22Rv1 (cell line): ENCODE results near the gene HMGB3.

Experiments
- CTCF ChIP-seq: fragments of 450-650 bp; IDR thresholded peaks from 2 replicates; pipeline ENCODE4 v1.5.1; 2017; ENCODE audit warnings: mild to moderate bottlenecking
- ZFX ChIP-seq: fragments of 450-650 bp; IDR thresholded peaks from 2 replicates; pipeline ENCODE4 v1.6.1; 2017; ENCODE audit warnings: antibody characterized with exemption, borderline replicate concordance

GRCh38 chrX:151006410-151007109 is 23.4 kb downstream of the HMGB3 start:
- TF ChIP-seq CTCF: no peak
- no peak for TF ChIP-seq ZFX
